Measurements from ENCODE around the gene HOXB7. TPM values are rescaled to one million over a fixed set of nuclear protein-coding genes. Genes with fewer than 3 reads are reported as not detected.
A peak's percentile ranks its signal among the peaks of the same experiment; 100 is the strongest.

HOXB7 gene
- total and polyA plus RNA-seq, 4 donors = 16.6 to 99.7 (median 49.7) TPM

DNA sequence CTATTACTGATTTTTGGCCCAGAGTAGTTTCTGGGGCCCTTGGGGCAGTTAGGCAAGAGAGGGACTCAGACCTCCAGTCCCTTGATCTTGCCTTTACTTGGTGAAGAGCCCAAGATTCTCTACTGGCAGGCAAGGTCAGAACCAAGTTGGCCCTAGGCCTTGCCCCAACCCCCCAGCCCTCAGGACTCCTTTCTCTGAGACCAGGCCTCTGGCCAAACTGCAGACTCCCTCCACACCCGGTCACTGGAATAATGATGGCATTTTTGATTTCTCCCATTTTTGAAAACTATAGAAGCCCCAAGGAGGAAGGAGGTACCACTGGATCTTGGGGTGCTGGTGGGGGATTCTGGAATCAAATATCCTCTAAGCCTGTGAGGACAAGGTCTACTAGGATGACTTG lies 33.3 kb upstream of the HOXB7 start:
- Histone ChIP-seq H3K9me3 (ENCODE audit: control insufficient read depth, insufficient read depth, low read length) (no peaks in the 10 kb centered on the region), H3K4me1 (ENCODE audit: control insufficient read depth, insufficient read depth, low read length) (peaks cover 39% of the 10 kb centered on the region), H3K27me3 (ENCODE audit: control insufficient read depth, insufficient read depth, low read length) (peaks cover 76% of the 10 kb centered on the region), H3K4me3 (ENCODE audit: low read depth, low read length) (no peak overlapping the region), H3K27ac (ENCODE audit: low read depth, low read length) (no peak overlapping the region), H3K36me3 (ENCODE audit: control insufficient read depth, insufficient read depth, low read length) (no peaks in the 10 kb centered on the region)
- DNase-seq (ENCODE audit: low read depth in 4 of 6, low spot score in 6 of 6) = no peak
- WGBS (ENCODE audit: insufficient coverage) = no CpG with 5 or more reads among the region's 1 CpG

DNA sequence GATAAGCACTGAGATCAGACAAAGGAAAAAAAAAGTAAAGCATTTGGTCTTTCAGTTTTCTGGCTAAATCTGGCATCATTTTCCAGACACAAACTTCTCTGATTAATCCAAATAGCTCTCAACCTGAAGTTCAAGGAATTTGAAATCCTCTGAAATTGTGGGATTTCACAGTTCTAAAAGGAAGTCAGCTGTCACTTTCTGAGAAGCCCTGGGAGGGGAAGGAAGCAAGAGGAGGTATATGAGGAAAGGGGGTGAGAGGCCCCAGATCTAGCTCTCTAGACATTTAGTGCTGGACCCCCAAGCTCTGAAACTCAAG lies 32.8 kb upstream of the HOXB7 start:
- no peak for DNase-seq (ENCODE audit: low read depth in 4 of 6, low spot score in 6 of 6)

DNA sequence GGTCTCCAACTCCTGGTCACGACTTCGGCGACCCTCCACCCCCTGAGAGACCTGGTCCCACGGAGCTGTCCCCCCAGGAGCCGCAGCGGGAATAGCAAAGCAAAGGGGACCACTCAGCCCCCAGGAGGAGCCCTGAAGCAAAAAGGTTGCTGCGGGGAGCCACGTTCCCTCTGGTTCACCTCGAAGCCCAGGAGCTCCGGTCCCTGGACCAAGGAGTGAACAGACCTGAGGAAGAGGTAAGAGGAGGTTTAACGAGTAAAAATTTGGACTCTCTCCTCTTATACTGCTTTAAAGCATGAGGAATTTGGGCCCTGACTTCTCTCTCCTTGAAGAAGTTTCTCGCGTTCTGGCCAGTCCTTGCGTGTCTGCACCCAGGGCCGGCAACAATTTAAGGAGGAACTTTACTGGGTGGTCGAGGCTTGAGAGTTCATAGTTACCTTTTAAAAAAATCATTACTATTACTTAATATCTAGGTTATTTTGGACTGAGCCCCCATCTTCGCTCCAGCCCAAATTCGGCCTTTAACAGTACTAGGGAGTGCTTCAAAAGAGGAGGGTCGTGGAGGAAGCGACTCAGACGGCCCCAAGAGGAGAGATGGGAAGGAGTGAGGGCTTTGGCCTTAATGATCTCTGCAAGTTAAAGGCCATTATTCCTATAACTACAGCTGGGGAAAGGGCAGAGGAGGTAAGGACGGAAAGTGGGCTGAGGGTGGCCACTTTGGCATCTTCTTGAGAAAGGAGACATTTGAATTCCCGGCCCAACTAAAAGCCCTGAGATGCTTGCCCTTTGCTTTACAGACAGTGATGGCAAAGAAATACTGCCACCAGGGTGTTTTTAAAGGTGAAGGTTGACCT lies 32.3 kb upstream of the HOXB7 start:
- no peak for DNase-seq (ENCODE audit: low read depth in 4 of 6, low spot score in 6 of 6)
- H3K36me3 ChIP-seq (ENCODE audit: control insufficient read depth, insufficient read depth, low read length) = no peaks in the 10 kb centered on the region
- no peaks in the 10 kb centered on the region for H3K9me3 ChIP-seq (ENCODE audit: control insufficient read depth, insufficient read depth, low read length)
- peaks cover 41% of the 10 kb centered on the region for H3K4me1 ChIP-seq (ENCODE audit: control insufficient read depth, insufficient read depth, low read length)
- peaks cover 75% of the 10 kb centered on the region for H3K27me3 ChIP-seq (ENCODE audit: control insufficient read depth, insufficient read depth, low read length)
- 22% methylated on average over 10 of the region's 23 CpGs for WGBS (ENCODE audit: insufficient coverage)
- H3K27ac ChIP-seq (ENCODE audit: low read depth, low read length) = no peak overlapping the region
- no peak overlapping the region for H3K4me3 ChIP-seq (ENCODE audit: low read depth, low read length)

More for the DNA sequence above, 32.8 kb upstream of the HOXB7 start:
- Histone ChIP-seq H3K4me1 (ENCODE audit: control insufficient read depth, insufficient read depth, low read length) (peaks cover 41% of the 10 kb centered on the region), H3K36me3 (ENCODE audit: control insufficient read depth, insufficient read depth, low read length) (no peaks in the 10 kb centered on the region), H3K27me3 (ENCODE audit: control insufficient read depth, insufficient read depth, low read length) (peaks cover 76% of the 10 kb centered on the region), H3K4me3 (ENCODE audit: low read depth, low read length) (no peak overlapping the region), H3K9me3 (ENCODE audit: control insufficient read depth, insufficient read depth, low read length) (no peaks in the 10 kb centered on the region), H3K27ac (ENCODE audit: low read depth, low read length) (no peak overlapping the region)

GRCh38 chr17:48642059-48642842 lies 31.4 kb upstream of the HOXB7 start:
- Histone ChIP-seq H3K27ac (ENCODE audit: low read depth, low read length) (no peak overlapping the region), H3K27me3 (ENCODE audit: control insufficient read depth, insufficient read depth, low read length) (peaks cover 70% of the 10 kb centered on the region)

DNA sequence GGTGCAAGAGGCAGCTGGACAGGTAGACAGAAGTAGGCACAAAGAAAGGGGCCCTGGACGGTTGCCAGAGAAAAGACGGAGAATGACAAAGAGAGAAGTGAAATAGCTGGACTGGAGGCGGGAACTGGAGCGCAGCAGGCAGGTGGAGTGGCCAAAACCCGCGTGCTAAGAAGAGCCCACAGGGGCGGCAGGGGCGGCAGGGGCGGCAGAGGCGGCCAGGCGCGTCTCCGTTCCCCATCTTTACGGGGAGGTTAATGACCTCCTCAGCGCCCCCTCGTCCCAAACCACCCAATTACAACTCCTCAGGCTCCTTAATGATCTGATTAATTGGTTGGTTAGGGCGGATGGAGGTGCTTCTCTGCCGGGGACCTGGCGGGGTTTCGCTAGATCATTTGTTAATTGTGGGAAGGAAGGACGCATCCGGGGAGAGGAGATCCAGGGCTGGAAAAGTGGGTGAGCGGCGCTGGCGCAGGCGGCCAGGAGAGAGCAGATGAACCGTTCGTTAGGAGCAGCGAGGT lies 30.8 kb upstream of the HOXB7 start:
- 18% methylated on average over 21 of the region's 29 CpGs for WGBS (ENCODE audit: insufficient coverage)
- Histone ChIP-seq H3K27ac (ENCODE audit: low read depth, low read length) (no peak overlapping the region), H3K4me1 (ENCODE audit: control insufficient read depth, insufficient read depth, low read length) (peaks cover 44% of the 10 kb centered on the region), H3K36me3 (ENCODE audit: control insufficient read depth, insufficient read depth, low read length) (no peaks in the 10 kb centered on the region), H3K9me3 (ENCODE audit: control insufficient read depth, insufficient read depth, low read length) (no peaks in the 10 kb centered on the region), H3K4me3 (ENCODE audit: low read depth, low read length) (no peak overlapping the region), H3K27me3 (ENCODE audit: control insufficient read depth, insufficient read depth, low read length) (peaks cover 68% of the 10 kb centered on the region)
- peak in 1 of 6 donors; percentile 14 for DNase-seq (ENCODE audit: low read depth in 4 of 6, low spot score in 6 of 6)

More at GRCh38 chr17:48642059-48642842, 31.4 kb upstream of the HOXB7 start:
- Histone ChIP-seq H3K9me3 (ENCODE audit: control insufficient read depth, insufficient read depth, low read length) (no peaks in the 10 kb centered on the region), H3K36me3 (ENCODE audit: control insufficient read depth, insufficient read depth, low read length) (no peaks in the 10 kb centered on the region), H3K4me1 (ENCODE audit: control insufficient read depth, insufficient read depth, low read length) (peaks cover 40% of the 10 kb centered on the region), H3K4me3 (ENCODE audit: low read depth, low read length) (no peak overlapping the region)
- peak in 1 of 6 donors; percentile 3 for DNase-seq (ENCODE audit: low read depth in 4 of 6, low spot score in 6 of 6)
- 14% methylated on average over 55 of the region's 58 CpGs for WGBS (ENCODE audit: insufficient coverage)

GRCh38 chr17:48640858-48641180 lies 30.0 kb upstream of the HOXB7 start:
- no CpG with 5 or more reads among the region's 1 CpG for WGBS (ENCODE audit: insufficient coverage)

DNA sequence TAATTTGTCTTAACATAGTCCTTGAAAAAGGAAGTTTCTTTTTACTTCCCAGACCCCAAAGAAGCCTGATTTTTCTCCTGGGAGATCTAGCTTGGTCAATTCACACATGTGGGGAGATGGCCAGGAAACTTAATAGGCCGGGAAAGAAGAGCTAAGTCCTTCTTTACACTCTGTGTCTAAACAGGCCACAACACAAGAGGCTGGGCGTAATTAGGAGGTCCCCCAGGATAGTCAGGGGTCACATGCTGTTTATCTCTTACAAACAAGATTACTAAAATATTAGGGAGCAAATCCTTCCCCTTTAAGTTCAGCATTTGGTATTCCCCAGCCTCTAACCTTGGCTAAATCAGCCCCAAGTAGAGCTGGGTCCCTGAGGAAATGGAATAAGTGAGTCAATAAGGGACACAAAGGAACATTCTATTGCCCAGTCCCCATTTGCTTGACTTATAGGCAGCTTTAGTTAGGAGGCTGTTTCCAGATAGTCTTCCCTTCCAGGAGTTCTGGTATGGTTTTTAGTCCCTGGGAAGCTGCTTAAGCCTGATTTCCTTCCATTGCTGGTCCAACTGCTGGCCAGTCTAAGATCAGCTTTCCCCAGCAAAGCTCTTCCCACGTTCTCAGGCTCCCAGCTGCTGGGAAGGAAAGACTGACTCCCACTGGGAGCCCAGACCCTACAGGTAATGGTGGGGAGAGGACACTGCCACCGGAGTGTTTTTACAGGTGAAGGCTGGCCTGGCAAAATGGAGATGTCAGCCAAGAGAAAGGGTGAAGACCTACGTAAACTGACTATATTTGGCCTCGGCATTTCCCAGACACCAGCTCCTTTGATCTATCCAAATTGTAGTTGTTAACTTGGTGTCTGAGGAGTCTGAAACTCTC lies 29.4 kb upstream of the HOXB7 start:
- WGBS (ENCODE audit: insufficient coverage) = 80% methylated on average over 2 of the region's 6 CpGs

More at GRCh38 chr17:48640858-48641180, 30.0 kb upstream of the HOXB7 start:
- DNase-seq (ENCODE audit: low read depth in 4 of 6, low spot score in 6 of 6) = no peak
- H3K9me3 ChIP-seq (ENCODE audit: control insufficient read depth, insufficient read depth, low read length) = no peaks in the 10 kb centered on the region
- no peak overlapping the region for H3K27ac ChIP-seq (ENCODE audit: low read depth, low read length)
- H3K4me3 ChIP-seq (ENCODE audit: low read depth, low read length) = no peak overlapping the region
- H3K27me3 ChIP-seq (ENCODE audit: control insufficient read depth, insufficient read depth, low read length) = peaks cover 60% of the 10 kb centered on the region
- H3K4me1 ChIP-seq (ENCODE audit: control insufficient read depth, insufficient read depth, low read length) = peaks cover 44% of the 10 kb centered on the region
- H3K36me3 ChIP-seq (ENCODE audit: control insufficient read depth, insufficient read depth, low read length) = no peaks in the 10 kb centered on the region

DNA sequence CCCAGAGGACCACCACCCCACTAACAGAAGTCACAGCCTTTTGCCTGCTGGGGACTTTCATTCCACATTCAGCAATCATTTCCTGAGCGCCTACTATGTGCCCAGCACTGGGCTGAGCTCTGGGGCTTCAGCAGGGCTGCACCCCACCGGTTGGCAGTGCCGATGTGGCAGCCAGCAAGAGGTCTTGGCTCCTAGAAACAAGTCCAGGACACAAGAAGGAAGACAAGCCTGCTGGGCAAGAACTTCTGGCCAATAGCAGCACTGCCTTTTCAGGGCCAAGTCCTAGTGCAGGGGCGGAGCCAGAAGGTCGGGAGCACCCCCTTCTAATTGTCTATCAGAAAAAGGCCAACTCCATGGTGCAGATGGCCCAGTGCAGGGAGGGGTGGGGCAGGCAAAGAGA lies 28.3 kb upstream of the HOXB7 start:
- Histone ChIP-seq H3K9me3 (ENCODE audit: control insufficient read depth, insufficient read depth, low read length) (no peaks in the 10 kb centered on the region), H3K27ac (ENCODE audit: low read depth, low read length) (no peak overlapping the region), H3K4me1 (ENCODE audit: control insufficient read depth, insufficient read depth, low read length) (peaks cover 55% of the 10 kb centered on the region), H3K36me3 (ENCODE audit: control insufficient read depth, insufficient read depth, low read length) (no peaks in the 10 kb centered on the region), H3K4me3 (ENCODE audit: low read depth, low read length) (no peak overlapping the region), H3K27me3 (ENCODE audit: control insufficient read depth, insufficient read depth, low read length) (peaks cover 56% of the 10 kb centered on the region)
- no peak for DNase-seq (ENCODE audit: low read depth in 4 of 6, low spot score in 6 of 6)
- 23% methylated on average over 4 of the region's 5 CpGs for WGBS (ENCODE audit: insufficient coverage)

More for the DNA sequence above, 29.4 kb upstream of the HOXB7 start:
- Histone ChIP-seq H3K4me1 (ENCODE audit: control insufficient read depth, insufficient read depth, low read length) (peaks cover 49% of the 10 kb centered on the region), H3K4me3 (ENCODE audit: low read depth, low read length) (no peak overlapping the region), H3K27ac (ENCODE audit: low read depth, low read length) (no peak overlapping the region), H3K9me3 (ENCODE audit: control insufficient read depth, insufficient read depth, low read length) (no peaks in the 10 kb centered on the region), H3K36me3 (ENCODE audit: control insufficient read depth, insufficient read depth, low read length) (no peaks in the 10 kb centered on the region), H3K27me3 (ENCODE audit: control insufficient read depth, insufficient read depth, low read length) (peaks cover 56% of the 10 kb centered on the region)
- no peak for DNase-seq (ENCODE audit: low read depth in 4 of 6, low spot score in 6 of 6)
